MCF 10A (cell line): ENCODE measurements around the gene NANOS3. TPM values are rescaled to one million over a fixed set of nuclear protein-coding genes. Genes with fewer than 3 reads are reported as not detected.

Experiments used
- BruUV-seq: library from RNA; stranded (reverse); fragments of 400-500 nt; replicated peaks from 2 replicates; lab custom pipeline; 2021; lab: Mats Ljungman, UMichigan
- CTCF ChIA-PET: fragments of 300-600 bp; sonication (Branson Sonifier 250); formaldehyde crosslinking; extraction: SDS; loops from one replicate; lab custom pipeline; 2021; ENCODE audit warnings: antibody characterized with exemption, inconsistent platforms; lab: Yijun Ruan, JAX
- POLR2A ChIA-PET: fragments of 300-600, 350-650 bp; sonication (Branson Sonifier 250); formaldehyde crosslinking; extraction: SDS; loops from one replicate; lab custom pipeline; 2020; ENCODE audit warnings: antibody characterized with exemption, inconsistent platforms; lab: Yijun Ruan, JAX
- DNase-seq: peaks from one replicate; pipeline ENCODE4 v3.0.0-alpha.2; 2018; ENCODE audit not compliant: unreplicated experiment
- H3K27ac Mint-ChIP-seq: one replicate; pipeline ENCODE4 v1.8.0; 2022; ENCODE audit warnings: mild to moderate bottlenecking, low read depth, mixed read lengths; ENCODE audit not compliant: unreplicated experiment
- H3K27me3 Mint-ChIP-seq: one replicate; pipeline ENCODE4 v1.8.0; 2022; ENCODE audit warnings: mixed read lengths; ENCODE audit not compliant: insufficient read depth, unreplicated experiment
- H3K36me3 Mint-ChIP-seq: one replicate; pipeline ENCODE4 v1.8.0; 2022; ENCODE audit warnings: mild to moderate bottlenecking, moderate library complexity, mixed read lengths; ENCODE audit not compliant: insufficient read depth, unreplicated experiment
- H3K4me1 Mint-ChIP-seq: one replicate; pipeline ENCODE4 v1.8.0; 2022; ENCODE audit warnings: mixed read lengths; ENCODE audit not compliant: insufficient read depth, unreplicated experiment
- H3K4me3 Mint-ChIP-seq: one replicate; pipeline ENCODE4 v1.8.0; 2022; ENCODE audit warnings: mild to moderate bottlenecking, moderate library complexity, mixed read lengths; ENCODE audit not compliant: unreplicated experiment
- H3K9me3 Mint-ChIP-seq: one replicate; pipeline ENCODE4 v1.8.0; 2022; ENCODE audit warnings: mixed read lengths; ENCODE audit not compliant: unreplicated experiment
- intact Hi-C: fragments of 100-400 bp; cut with micrococcal nuclease; formaldehyde crosslinking; loops from 2 replicates; pipeline ENCODE4 v1.14.1; 2022
- total RNA-seq: library from RNA; stranded (reverse); gene quantifications from 2 replicates; pipeline ENCODE4 v1.2.3, GENCODE V29; 2022
- TF ChIP-seq, protein P1 (sequence below): fragments of 200-600 bp; IDR thresholded peaks from one replicate; pipeline ENCODE4 v1.8.0; 2022; ENCODE audit warnings: antibody characterized with exemption, mild to moderate bottlenecking; ENCODE audit not compliant: unreplicated experiment

The NANOS3 gene
- total RNA-seq, 1 experiment from 2014 or later: not detected

DNA sequence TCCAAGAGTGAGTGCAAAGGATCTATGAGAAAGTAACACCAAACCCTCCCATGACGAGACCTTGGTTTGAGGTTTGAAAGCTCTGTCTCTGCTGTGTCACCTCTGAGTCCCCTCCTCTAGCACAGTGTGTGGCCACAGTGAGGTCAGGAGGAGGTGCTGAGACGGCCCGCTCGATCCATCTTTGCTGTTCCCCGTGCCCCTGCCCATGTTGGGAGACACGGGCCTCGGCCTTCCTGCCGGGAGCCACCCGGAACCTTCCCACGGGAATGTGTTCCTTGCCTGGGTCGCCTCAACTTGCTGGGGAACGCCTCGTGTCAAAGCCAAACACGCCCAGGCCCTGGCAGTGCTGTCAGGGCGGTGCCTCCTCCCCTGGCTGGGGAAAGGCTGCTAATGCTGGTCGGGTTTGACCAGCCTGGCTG is 10.1 kb downstream of the NANOS3 start:
- no peaks in the 10 kb centered on the region for H3K9me3 Mint-ChIP-seq
- intact Hi-C loops: no loop called here
- no peaks in the 10 kb centered on the region for H3K27me3 Mint-ChIP-seq
- H3K36me3 Mint-ChIP-seq: no peaks in the 10 kb centered on the region
- BruUV-seq: no TSS peak
- ChIA-PET CTCF (interaction anchor here (0.5 to 1.7 kb wide), 10 partner anchors 66 to 694 kb away, joined by 3 to 6 read pairs (median 4); partner anchors contain the start of gene IL27RA), POLR2A (interaction anchor here (0.6 to 1.0 kb wide), 6 partner anchors 27 to 684 kb away, joined by 3 to 4 read pairs (median 3); partner anchors contain the start of gene PODNL1)
- H3K4me1 Mint-ChIP-seq: peaks cover 7% of the 10 kb centered on the region
- no peak for DNase-seq
- TF ChIP-seq, protein P1, sequence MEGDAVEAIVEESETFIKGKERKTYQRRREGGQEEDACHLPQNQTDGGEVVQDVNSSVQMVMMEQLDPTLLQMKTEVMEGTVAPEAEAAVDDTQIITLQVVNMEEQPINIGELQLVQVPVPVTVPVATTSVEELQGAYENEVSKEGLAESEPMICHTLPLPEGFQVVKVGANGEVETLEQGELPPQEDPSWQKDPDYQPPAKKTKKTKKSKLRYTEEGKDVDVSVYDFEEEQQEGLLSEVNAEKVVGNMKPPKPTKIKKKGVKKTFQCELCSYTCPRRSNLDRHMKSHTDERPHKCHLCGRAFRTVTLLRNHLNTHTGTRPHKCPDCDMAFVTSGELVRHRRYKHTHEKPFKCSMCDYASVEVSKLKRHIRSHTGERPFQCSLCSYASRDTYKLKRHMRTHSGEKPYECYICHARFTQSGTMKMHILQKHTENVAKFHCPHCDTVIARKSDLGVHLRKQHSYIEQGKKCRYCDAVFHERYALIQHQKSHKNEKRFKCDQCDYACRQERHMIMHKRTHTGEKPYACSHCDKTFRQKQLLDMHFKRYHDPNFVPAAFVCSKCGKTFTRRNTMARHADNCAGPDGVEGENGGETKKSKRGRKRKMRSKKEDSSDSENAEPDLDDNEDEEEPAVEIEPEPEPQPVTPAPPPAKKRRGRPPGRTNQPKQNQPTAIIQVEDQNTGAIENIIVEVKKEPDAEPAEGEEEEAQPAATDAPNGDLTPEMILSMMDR: no peak
- no peak overlapping the region for H3K4me3 Mint-ChIP-seq
- no peak overlapping the region for H3K27ac Mint-ChIP-seq

DNA sequence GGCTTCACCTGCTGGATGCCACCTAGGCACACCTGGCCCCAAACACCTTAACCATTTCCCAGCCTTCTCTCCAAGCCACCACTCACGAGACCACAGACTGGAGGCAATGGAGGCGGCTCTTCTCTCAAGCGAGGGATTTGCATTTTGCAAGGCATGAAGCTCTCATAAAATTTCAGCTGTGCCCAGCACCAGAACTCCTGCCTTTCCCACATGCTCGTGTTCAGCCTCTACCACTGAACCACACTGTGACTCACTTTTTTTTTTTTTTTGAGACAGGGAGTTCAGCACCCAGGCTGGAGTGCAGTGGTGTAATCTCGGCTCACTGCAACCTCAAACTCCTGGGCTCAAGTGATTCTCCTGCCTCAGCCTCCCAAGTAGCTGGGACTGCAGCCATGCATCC is 10.6 kb downstream of the NANOS3 start:
- H3K9me3 Mint-ChIP-seq: no peaks in the 10 kb centered on the region
- ChIA-PET POLR2A (interaction anchor here (0.6 to 1.0 kb wide), 6 partner anchors 16 to 193 kb away, joined by 3 to 4 read pairs (median 4); partner anchors contain the start of gene PODNL1), CTCF (interaction anchor here (0.5 to 1.7 kb wide), 10 partner anchors 21 to 695 kb away, joined by 3 to 5 read pairs (median 3); partner anchors contain the start of gene IL27RA)
- H3K4me1 Mint-ChIP-seq: peaks cover 7% of the 10 kb centered on the region
- intact Hi-C loops: no loop called here
- H3K27ac Mint-ChIP-seq: no peak overlapping the region
- peak; percentile 38 for DNase-seq
- no peak overlapping the region for H3K4me3 Mint-ChIP-seq
- H3K36me3 Mint-ChIP-seq: no peaks in the 10 kb centered on the region
- no TSS peak for BruUV-seq
- H3K27me3 Mint-ChIP-seq: no peaks in the 10 kb centered on the region
- TF ChIP-seq, protein P1: no peak

DNA sequence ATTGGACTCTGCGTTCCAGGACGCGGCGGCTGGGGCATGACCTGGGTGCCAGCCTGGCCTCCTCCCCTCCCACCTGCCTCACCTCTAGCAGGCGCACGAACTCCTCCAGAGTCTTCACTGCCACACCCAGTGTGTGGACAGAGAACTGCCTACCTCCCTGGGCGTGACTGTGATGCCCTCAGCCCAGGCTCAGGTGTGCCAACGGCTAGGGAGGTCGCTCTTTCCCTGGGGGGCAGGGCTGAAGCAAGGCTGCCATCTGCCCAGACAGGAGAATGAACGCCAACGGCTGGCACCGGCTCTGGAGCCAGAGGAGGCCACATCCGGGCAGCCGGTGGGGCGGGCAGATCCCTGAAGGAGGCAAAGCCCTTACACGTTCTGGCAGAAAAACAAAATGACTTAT is 11.3 kb downstream of the NANOS3 start:
- Mint-ChIP-seq H3K27ac (no peak overlapping the region), H3K36me3 (no peaks in the 10 kb centered on the region), H3K9me3 (no peaks in the 10 kb centered on the region), H3K4me1 (peaks cover 7% of the 10 kb centered on the region), H3K4me3 (no peak overlapping the region), H3K27me3 (no peaks in the 10 kb centered on the region)
- BruUV-seq: no TSS peak
- DNase-seq: peak; percentile 41
- POLR2A ChIA-PET: interaction anchor here (0.5 to 1.0 kb wide), 4 partner anchors 115 to 833 kb away, joined by 3 to 4 read pairs (median 4); no protein-coding TSS in a partner anchor
- intact Hi-C loops: no loop called here
- CTCF ChIA-PET: interaction anchor here (0.8 to 1.3 kb wide), 2 partner anchors 8 to 20 kb away, joined by 3 read pairs; no protein-coding TSS in a partner anchor
- TF ChIP-seq, protein P1: no peak

DNA sequence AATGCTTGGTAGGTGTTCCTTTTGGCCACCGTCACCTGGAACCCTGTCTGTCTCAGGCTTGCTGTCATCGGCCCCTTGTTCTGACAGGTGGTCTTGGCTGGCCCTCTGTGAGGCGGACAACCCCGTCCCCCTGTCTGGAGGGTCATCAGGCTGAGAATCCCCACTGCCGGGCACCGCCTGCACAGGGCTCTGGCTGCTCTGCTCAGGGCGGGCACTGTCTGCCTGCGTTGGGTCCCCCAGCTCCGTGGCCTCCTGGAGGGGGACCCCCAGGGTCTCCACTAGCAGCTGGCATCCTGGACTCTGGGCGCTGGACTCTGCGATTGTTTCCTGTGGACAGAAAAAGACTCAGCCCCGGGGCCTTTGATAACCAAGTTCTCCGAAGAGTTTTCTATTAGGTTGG is 13.2 kb downstream of the NANOS3 start:
- no TSS peak for BruUV-seq
- intact Hi-C loops: no loop called here

More for the DNA sequence above, 13.2 kb downstream of the NANOS3 start:
- POLR2A ChIA-PET: no interaction called here
- Mint-ChIP-seq H3K27me3 (no peaks in the 10 kb centered on the region), H3K4me3 (no peak overlapping the region), H3K36me3 (no peaks in the 10 kb centered on the region), H3K9me3 (no peaks in the 10 kb centered on the region), H3K27ac (no peak overlapping the region), H3K4me1 (peaks cover 7% of the 10 kb centered on the region)
- TF ChIP-seq, protein P1: no peak
- CTCF ChIA-PET: no interaction called here
- no peak for DNase-seq
